CD4-positive, alpha-beta memory T cell (primary cell): ENCODE results near the gene DYRK2. TPM values are rescaled to one million over a fixed set of nuclear protein-coding genes. Genes with fewer than 3 reads are reported as not detected.

Source experiments
- CTCF ChIA-PET: fragments of 350-600 bp; sonication (Branson Sonifier 250); formaldehyde crosslinking; loops from one replicate; lab custom pipeline; 2021; ENCODE audit warnings: inconsistent platforms; ENCODE audit not compliant: partially characterized antibody; lab: Charles Lee
- POLR2A ChIA-PET: fragments of 350-600 bp; sonication (Branson Sonifier 250); formaldehyde crosslinking; loops from one replicate; lab custom pipeline; 2021; ENCODE audit not compliant: partially characterized antibody; lab: Charles Lee
- DNase-seq, 5 donors: peaks; one replicate each; pipeline versions ENCODE4 v3.0.0 to v3.0.0-alpha.2; 2020 to 2022; ENCODE audit warnings: mixed read lengths in 1 of 5
- H3K27ac ChIP-seq: one replicate; pipeline ENCODE4 v1.7.0; 2013; ENCODE audit warnings: low read depth, low read length
- H3K27me3 ChIP-seq: 2 replicates; pipeline ENCODE4 v1.7.0; 2013; ENCODE audit warnings: mild to moderate bottlenecking, low read length, moderate library complexity; ENCODE audit not compliant: insufficient read depth
- H3K36me3 ChIP-seq: 2 replicates; pipeline ENCODE4 v1.7.0; 2013; ENCODE audit warnings: mild to moderate bottlenecking, low read length, moderate library complexity; ENCODE audit not compliant: insufficient read depth
- H3K4me1 ChIP-seq: 2 replicates; pipeline ENCODE4 v1.7.0; 2013; ENCODE audit warnings: mild to moderate bottlenecking, low read length, moderate library complexity; ENCODE audit not compliant: insufficient read depth
- H3K4me3 ChIP-seq, 2 donors: one replicate each; pipeline ENCODE4 v1.7.0; 2013; ENCODE audit warnings: low read length in 2 of 2, mild to moderate bottlenecking in 1 of 2
- H3K9me3 ChIP-seq, 2 donors: one replicate each; pipeline ENCODE4 v1.7.0; 2013; ENCODE audit warnings: low read length in 2 of 2, control low read depth in 1 of 2; ENCODE audit not compliant: control insufficient read depth in 1 of 2
- H3K27ac Mint-ChIP-seq, 7 donors: one replicate each; pipeline ENCODE4 v1.8.0; 2020 to 2021; ENCODE audit warnings: mixed read lengths in 7 of 7, mild to moderate bottlenecking in 6 of 7, inconsistent platforms in 3 of 7, moderate library complexity in 3 of 7
- H3K27me3 Mint-ChIP-seq, 2 donors: one replicate each; pipeline ENCODE4 v1.8.0; 2020 to 2021; ENCODE audit warnings: mixed read lengths in 2 of 2
- H3K36me3 Mint-ChIP-seq, 2 donors: one replicate each; pipeline ENCODE4 v1.8.0; 2020 to 2021; ENCODE audit warnings: mixed read lengths in 2 of 2, inconsistent platforms in 1 of 2, mild to moderate bottlenecking in 1 of 2
- H3K4me1 Mint-ChIP-seq, 4 donors: one replicate each; pipeline ENCODE4 v1.8.0; 2020 to 2021; ENCODE audit warnings: mixed read lengths in 4 of 4, mild to moderate bottlenecking in 1 of 4
- H3K4me3 Mint-ChIP-seq, 8 donors: one replicate each; pipeline ENCODE4 v1.8.0; 2020 to 2021; ENCODE audit warnings: mixed read lengths in 8 of 8, mild to moderate bottlenecking in 7 of 8, moderate library complexity in 6 of 8, inconsistent platforms in 3 of 8
- H3K9me3 Mint-ChIP-seq, 8 donors: one replicate each; pipeline ENCODE4 v1.8.0; 2020 to 2021; ENCODE audit warnings: mixed read lengths in 8 of 8, mild to moderate bottlenecking in 5 of 8, inconsistent platforms in 3 of 8, moderate library complexity in 1 of 8
- intact Hi-C: fragments of 100-400 bp; cut with micrococcal nuclease; formaldehyde crosslinking; loops from one replicate; pipeline ENCODE4 v1.15.1; 2023
- polyA plus RNA-seq, 2 donors: library from polyadenylated mRNA; unstranded; fragments of 300-500 nt; fragmentation: Illumina TruSeq; gene quantifications; one replicate each; pipeline ENCODE4 v1.2.3, GENCODE V29; 2021
- total RNA-seq, 2 experiments: library from RNA; stranded (reverse); gene quantifications; one replicate each; pipeline ENCODE4 v1.2.3, GENCODE V29; 2021

DYRK2 gene
- total and polyA plus RNA-seq, 4 experiments from 2014 or later = 30.8 to 170 (median 123) TPM

DNA sequence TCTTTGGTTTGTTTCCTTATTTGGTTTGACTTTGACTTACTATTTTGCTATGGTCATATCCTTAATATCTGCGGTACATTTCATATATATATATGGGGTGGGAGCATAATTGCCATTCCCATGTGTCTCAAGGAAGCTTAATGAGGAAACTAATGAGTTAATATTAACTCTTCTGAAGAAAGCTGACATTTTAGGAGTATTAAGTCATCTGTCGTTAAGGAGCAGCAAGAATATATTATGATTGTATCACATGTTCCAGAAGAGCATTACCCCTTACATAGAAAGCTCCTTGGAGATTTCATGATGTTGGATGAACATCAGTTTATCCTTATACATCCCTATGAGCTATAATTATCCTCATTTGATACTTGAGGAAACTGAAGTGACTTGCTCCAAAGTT, 15.6 kb downstream of the DYRK2 start:
- Mint-ChIP-seq H3K27me3 (no peaks in the 10 kb centered on the region), H3K4me1 (peaks cover 60 to 80% (median 71%) of the 10 kb centered on the region in 4 donors), H3K4me3 (peak overlapping the region in 2 of 8 donors; percentile 1 to 53), H3K27ac (peak overlapping the region in 1 of 7 donors; percentile 1), H3K9me3 (no peaks in the 10 kb centered on the region), H3K36me3 (peaks cover 47 to 50% of the 10 kb centered on the region in 2 donors)
- Histone ChIP-seq H3K27me3 (no peaks in the 10 kb centered on the region), H3K4me3 (no peak overlapping the region), H3K27ac (no peak overlapping the region), H3K36me3 (peaks cover 19% of the 10 kb centered on the region), H3K4me1 (peaks cover 76% of the 10 kb centered on the region), H3K9me3 (no peaks in the 10 kb centered on the region)
- ChIA-PET CTCF (interaction anchor here (1.3 to 4.2 kb wide), 3 partner anchors 10 to 279 kb away, joined by 3 to 13 read pairs (median 11); no protein-coding TSS in a partner anchor), POLR2A (interaction anchor here (0.7 to 2.4 kb wide), 8 partner anchors 9 to 274 kb away, joined by 3 to 7 read pairs (median 4); partner anchors contain the start of gene DYRK2)
- intact Hi-C loops = loop anchor here (5.0 kb wide), 1 partner anchor 33 kb away; no protein-coding TSS in a partner anchor
- no peak for DNase-seq

DNA sequence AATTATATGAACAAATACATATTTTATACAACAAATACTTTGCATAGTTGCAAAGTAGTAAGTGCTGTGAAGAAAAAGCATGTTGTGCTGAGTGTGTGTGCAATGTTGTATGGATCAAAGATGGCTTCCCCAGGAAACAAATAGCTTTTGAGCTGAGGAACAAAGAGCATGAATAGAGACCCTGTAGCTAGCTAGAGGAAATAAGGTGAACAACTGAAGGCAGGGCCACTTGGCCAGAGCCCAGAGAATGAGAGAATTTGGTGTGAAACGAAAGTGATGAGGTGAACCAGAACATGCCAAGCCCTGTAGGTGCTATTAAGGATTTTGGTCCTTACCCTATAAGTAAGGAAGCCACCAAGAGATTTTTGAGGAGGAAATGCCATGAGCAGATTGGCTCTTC, 17.1 kb downstream of the DYRK2 start:
- peaks cover 43 to 48% of the 10 kb centered on the region in 2 donors for H3K36me3 Mint-ChIP-seq
- peaks cover 13% of the 10 kb centered on the region for H3K36me3 ChIP-seq
- peak overlapping the region in 2 of 8 donors; percentile 31 to 62 for H3K4me3 Mint-ChIP-seq
- peaks cover 59 to 77% (median 71%) of the 10 kb centered on the region in 4 donors for H3K4me1 Mint-ChIP-seq
- H3K27me3 ChIP-seq = no peaks in the 10 kb centered on the region
- no peak overlapping the region for H3K27ac ChIP-seq
- peaks cover 0 to 2% (median 0%) of the 10 kb centered on the region in 8 donors for H3K9me3 Mint-ChIP-seq
- no peaks in the 10 kb centered on the region for H3K27me3 Mint-ChIP-seq
- H3K27ac Mint-ChIP-seq = peak overlapping the region in 6 of 7 donors; percentile 17 to 93 (median 76)
- peaks cover 67% of the 10 kb centered on the region for H3K4me1 ChIP-seq
- CTCF ChIA-PET = interaction anchor here (1.0 to 4.2 kb wide), 3 partner anchors 12 to 277 kb away, joined by 4 to 13 read pairs (median 11); no protein-coding TSS in a partner anchor
- no peak for DNase-seq
- POLR2A ChIA-PET = interaction anchor here (2.1 kb wide), 1 partner anchor 15 kb away, joined by 6 read pairs; no protein-coding TSS in a partner anchor
- no peaks in the 10 kb centered on the region for H3K9me3 ChIP-seq
- intact Hi-C loops = no loop called here
- no peak overlapping the region for H3K4me3 ChIP-seq

DNA sequence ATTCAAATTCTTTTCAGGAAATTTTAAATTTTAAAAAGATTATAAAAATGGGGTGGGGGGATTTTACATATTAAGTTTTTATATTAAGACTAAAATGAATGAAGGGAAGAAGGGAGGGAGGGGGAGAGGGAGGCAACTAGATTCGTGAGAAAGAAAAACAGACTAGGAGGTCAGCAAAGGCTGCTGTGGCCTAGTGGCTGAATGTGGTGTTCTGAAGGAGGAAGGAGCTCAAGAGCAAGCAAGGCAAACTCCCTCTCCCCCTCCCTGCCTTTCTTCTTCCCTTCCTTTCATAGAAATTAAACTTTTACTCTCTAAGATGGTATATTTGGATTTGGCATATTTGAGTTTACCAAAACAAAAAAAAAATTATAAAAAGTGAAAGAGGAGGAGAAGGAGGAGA, 18.1 kb downstream of the DYRK2 start:
- H3K27me3 ChIP-seq = no peaks in the 10 kb centered on the region
- ChIA-PET POLR2A (no interaction called here), CTCF (interaction anchor here (0.9 to 1.1 kb wide), 2 partner anchors 14 to 311 kb away, joined by 3 read pairs; no protein-coding TSS in a partner anchor)
- H3K4me1 Mint-ChIP-seq = peaks cover 52 to 68% (median 63%) of the 10 kb centered on the region in 4 donors
- H3K36me3 Mint-ChIP-seq = peaks cover 38 to 45% of the 10 kb centered on the region in 2 donors
- no peak overlapping the region for H3K4me3 Mint-ChIP-seq
- H3K4me3 ChIP-seq = no peak overlapping the region
- peaks cover 9% of the 10 kb centered on the region for H3K36me3 ChIP-seq
- H3K9me3 ChIP-seq = no peaks in the 10 kb centered on the region
- no peak overlapping the region for H3K27ac Mint-ChIP-seq
- H3K27me3 Mint-ChIP-seq = no peaks in the 10 kb centered on the region
- H3K9me3 Mint-ChIP-seq = peaks cover 0 to 2% (median 0%) of the 10 kb centered on the region in 8 donors
- H3K27ac ChIP-seq = no peak overlapping the region
- no peak for DNase-seq
- intact Hi-C loops = no loop called here
- H3K4me1 ChIP-seq = peaks cover 58% of the 10 kb centered on the region

DNA sequence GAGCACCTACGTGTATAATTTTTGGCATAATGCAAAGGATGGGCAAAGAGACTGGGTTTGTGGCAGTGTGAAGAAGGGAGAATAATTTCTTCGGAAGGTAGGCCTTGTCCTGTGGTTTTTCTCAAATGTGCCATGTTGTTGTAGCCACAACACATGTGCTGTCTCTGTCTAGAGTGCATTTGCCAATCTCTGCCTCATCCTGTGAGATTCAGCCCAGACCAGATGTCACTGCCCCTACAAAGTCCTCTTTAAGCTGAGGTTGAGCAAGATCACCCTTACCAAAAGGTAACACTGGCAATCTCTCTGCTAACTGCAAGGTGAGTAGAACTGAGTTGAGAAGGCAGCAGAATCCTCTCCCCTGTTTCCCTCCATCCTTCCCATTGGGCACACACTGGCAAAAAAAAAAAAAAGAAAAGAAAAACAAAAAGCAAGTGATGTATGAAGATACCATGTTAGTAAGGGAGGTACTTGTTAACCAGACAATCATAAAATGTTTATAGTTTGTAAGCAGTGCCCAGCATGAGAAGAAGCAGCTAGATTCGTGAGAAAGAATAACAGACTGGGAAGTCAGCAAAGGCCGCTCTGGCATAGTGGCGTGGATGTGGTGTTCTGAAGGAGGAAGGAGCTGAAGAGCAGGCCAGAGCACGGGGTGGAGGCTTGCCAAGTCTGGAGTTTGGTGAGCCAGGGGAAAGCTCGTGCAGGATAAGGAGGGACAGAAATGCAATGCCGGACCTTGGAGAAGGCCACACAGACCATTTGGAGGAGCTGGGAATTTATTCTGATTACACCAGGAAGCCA, 18.9 kb downstream of the DYRK2 start:
- ChIA-PET CTCF (interaction anchor here (0.8 to 1.1 kb wide), 3 partner anchors 13 to 312 kb away, joined by 3 read pairs; no protein-coding TSS in a partner anchor), POLR2A (no interaction called here)
- peaks cover 4% of the 10 kb centered on the region for H3K36me3 ChIP-seq
- H3K27ac ChIP-seq = no peak overlapping the region
- intact Hi-C loops = no loop called here
- no peaks in the 10 kb centered on the region for H3K27me3 ChIP-seq
- H3K4me3 ChIP-seq = no peak overlapping the region
- Mint-ChIP-seq H3K27ac (peak overlapping the region in 5 of 7 donors; percentile 49 to 70 (median 58)), H3K4me1 (peaks cover 47 to 59% (median 58%) of the 10 kb centered on the region in 4 donors), H3K36me3 (peaks cover 40 to 52% of the 10 kb centered on the region in 2 donors), H3K4me3 (no peak overlapping the region), H3K27me3 (no peaks in the 10 kb centered on the region), H3K9me3 (peaks cover 0 to 9% (median 5%) of the 10 kb centered on the region in 8 donors)
- no peaks in the 10 kb centered on the region for H3K9me3 ChIP-seq
- H3K4me1 ChIP-seq = peaks cover 49% of the 10 kb centered on the region
- no peak for DNase-seq

DNA sequence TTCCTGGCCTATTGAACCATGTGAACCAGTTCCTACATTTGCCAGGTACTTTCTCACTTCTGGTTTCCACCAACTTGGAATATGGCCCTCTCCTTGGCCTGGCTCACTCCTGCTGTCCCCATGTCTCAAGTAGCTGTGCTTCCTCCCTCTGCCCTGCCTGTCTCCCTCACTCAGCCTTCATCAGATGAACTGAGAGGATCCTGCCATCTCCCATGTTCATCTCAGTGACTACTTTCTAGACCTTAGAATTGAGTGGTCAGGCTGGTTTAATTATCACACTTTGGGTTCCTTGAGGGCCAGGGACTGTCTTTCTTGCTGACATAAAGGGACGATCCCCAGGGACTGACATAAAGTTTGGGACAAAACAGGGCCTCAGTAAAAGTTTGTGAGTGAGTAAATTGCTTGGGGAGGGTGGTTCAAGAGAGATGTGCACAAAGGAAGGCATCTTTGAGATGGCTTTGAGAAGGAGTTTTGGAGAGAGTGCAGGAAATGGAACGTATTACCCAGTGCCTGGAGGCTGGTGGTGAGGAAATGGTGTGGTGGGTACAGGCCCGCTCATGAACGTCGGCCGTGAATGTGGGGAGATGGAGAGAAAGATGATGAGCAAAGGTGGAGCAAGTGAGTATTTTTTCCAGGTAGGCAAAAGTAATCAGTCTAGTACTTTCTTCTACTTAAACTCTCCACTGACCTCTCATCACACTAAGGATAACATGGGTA, 20.8 kb downstream of the DYRK2 start:
- Histone ChIP-seq H3K4me1 (peaks cover 30% of the 10 kb centered on the region), H3K36me3 (no peaks in the 10 kb centered on the region), H3K27me3 (no peaks in the 10 kb centered on the region), H3K27ac (no peak overlapping the region), H3K9me3 (no peaks in the 10 kb centered on the region), H3K4me3 (no peak overlapping the region)
- Mint-ChIP-seq H3K27ac (peak overlapping the region; percentile 20 to 70 (median 53)), H3K4me3 (no peak overlapping the region), H3K36me3 (peaks cover 41 to 57% of the 10 kb centered on the region in 2 donors), H3K27me3 (no peaks in the 10 kb centered on the region), H3K9me3 (peaks cover 0 to 26% (median 19%) of the 10 kb centered on the region in 8 donors), H3K4me1 (peaks cover 34 to 45% (median 40%) of the 10 kb centered on the region in 4 donors)
- ChIA-PET POLR2A (interaction anchor here (1.3 kb wide), 1 partner anchor 12 kb away, joined by 4 read pairs; no protein-coding TSS in a partner anchor), CTCF (no interaction called here)
- intact Hi-C loops = no loop called here
- DNase-seq = no peak

DNA sequence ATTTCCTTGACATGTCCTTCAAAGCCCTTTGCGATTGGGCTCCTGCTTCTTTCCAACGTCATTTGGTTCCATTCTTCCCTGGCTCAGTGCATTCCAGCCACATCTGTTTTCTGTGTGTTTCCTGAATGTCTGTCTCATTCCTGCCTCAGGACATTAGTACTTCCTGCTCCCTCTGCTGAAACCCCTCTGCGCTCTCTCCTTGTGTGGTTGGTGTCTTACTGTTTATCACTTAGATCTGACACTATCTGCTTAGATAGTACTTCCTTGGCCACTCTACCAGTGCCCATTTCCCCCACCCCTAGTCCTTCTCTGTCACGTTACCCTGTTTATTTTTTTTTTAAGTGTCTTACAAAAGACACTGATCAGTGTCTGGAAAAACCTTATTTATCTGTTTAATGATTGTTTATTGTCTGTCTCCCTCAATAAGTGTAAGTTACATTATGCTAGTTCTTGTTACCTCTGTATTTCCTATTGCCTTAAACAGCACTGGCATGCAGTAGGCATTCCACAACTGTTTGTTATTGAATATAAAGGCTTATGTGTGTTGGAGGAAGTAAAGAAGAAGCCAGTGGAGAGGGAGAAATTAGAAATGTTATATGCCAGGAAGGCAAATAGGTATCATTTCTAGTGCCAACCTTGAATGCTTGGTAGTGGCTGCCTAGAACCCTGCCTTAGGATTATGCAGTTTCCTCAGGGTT, 21.5 kb downstream of the DYRK2 start:
- Mint-ChIP-seq H3K9me3 (peaks cover 0 to 28% (median 19%) of the 10 kb centered on the region in 8 donors), H3K27ac (peak overlapping the region in 6 of 7 donors; percentile 0 to 70 (median 45)), H3K4me3 (no peak overlapping the region), H3K4me1 (peaks cover 31 to 45% (median 36%) of the 10 kb centered on the region in 4 donors), H3K36me3 (peaks cover 40 to 59% of the 10 kb centered on the region in 2 donors), H3K27me3 (no peaks in the 10 kb centered on the region)
- no peak overlapping the region for H3K27ac ChIP-seq
- DNase-seq = no peak
- intact Hi-C loops = no loop called here
- ChIA-PET CTCF (no interaction called here), POLR2A (no interaction called here)
- H3K27me3 ChIP-seq = no peaks in the 10 kb centered on the region
- no peaks in the 10 kb centered on the region for H3K36me3 ChIP-seq
- peaks cover 25% of the 10 kb centered on the region for H3K4me1 ChIP-seq
- no peak overlapping the region for H3K4me3 ChIP-seq
- H3K9me3 ChIP-seq = no peaks in the 10 kb centered on the region
